Neural crest cell (in vitro differentiated cells): ENCODE data around the gene EVA1C. TPM values are rescaled to one million over a fixed set of nuclear protein-coding genes. Genes with fewer than 3 reads are reported as not detected.
"Not testable (repeated sequence)": the region's sequence is repeated elsewhere in the genome, so short reads cannot be mapped to it uniquely, and the experiment has no call there.

Experiments used
- DNase-seq: peaks from one replicate; pipeline ENCODE4 v3.0.0; 2021; ENCODE audit warnings: low read depth, mixed read lengths, low spot score
- H3K27ac Mint-ChIP-seq: one replicate; pipeline ENCODE4 v1.8.0; 2021; ENCODE audit warnings: mild to moderate bottlenecking, mixed read lengths; ENCODE audit not compliant: unreplicated experiment
- H3K27me3 Mint-ChIP-seq: 2 replicates; pipeline ENCODE4 v1.8.0; 2021; ENCODE audit warnings: low read depth, mild to moderate bottlenecking, mixed read lengths
- H3K36me3 Mint-ChIP-seq: 2 replicates; pipeline ENCODE4 v1.8.0; 2021; ENCODE audit warnings: low read depth, mild to moderate bottlenecking, mixed read lengths
- H3K4me1 Mint-ChIP-seq: 2 replicates; pipeline ENCODE4 v1.8.0; 2021; ENCODE audit warnings: mixed read lengths
- H3K4me3 Mint-ChIP-seq: one replicate; pipeline ENCODE4 v1.8.0; 2021; ENCODE audit warnings: mild to moderate bottlenecking, mixed read lengths
- H3K9me3 Mint-ChIP-seq: 2 replicates; pipeline ENCODE4 v1.8.0; 2021; ENCODE audit warnings: mixed read lengths
- total RNA-seq: library from RNA; stranded (reverse); gene quantifications from 2 replicates; pipeline ENCODE4 v1.2.1, GENCODE V29; 2021
- TF ChIP-seq, protein P1 (sequence below): fragments of 200-600 bp; sonication (generic); conservative IDR thresholded peaks from 2 replicates; pipeline ENCODE4 v1.5.0; 2021; ENCODE audit warnings: antibody characterized with exemption, mild to moderate bottlenecking

Gene EVA1C
- total RNA-seq, 1 donor from 2014 or later: not detected

DNA sequence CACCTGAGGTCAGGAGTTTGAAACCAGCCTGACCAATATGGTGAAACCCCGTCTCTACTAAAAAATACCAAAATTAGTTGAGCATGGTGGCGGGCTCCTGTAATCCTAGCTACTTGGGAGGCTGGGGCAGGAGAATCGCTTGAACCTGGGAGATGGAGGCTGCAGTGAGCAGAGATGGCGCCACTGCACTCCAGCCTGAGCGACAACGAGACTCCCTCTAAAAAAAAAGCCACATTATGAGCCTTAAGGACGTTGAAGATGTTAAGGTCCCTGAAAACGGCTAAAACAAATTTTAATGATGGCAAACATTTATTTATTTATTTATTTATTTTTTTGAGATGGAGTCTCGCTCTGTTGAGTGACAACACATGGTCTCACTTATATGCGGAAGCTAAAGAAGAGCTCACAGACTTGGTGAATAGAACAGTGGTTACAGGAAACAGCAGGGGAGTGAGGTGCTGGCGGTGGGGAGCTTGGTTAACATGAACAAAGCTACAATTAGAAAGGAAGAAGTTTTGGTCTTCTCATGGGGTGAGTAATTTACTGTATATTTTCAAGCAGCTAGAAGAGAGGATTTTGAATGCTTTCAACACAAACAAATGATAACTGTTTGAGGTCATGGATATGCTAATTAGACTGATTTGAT lies 125.8 kb downstream of the EVA1C start:
- no peaks in the 10 kb centered on the region for H3K9me3 Mint-ChIP-seq
- no peak overlapping the region for H3K4me3 Mint-ChIP-seq
- DNase-seq: no peak
- H3K27me3 Mint-ChIP-seq: peaks cover 2% of the 10 kb centered on the region
- no peaks in the 10 kb centered on the region for H3K36me3 Mint-ChIP-seq
- H3K27ac Mint-ChIP-seq: no peak overlapping the region
- TF ChIP-seq, protein P1, sequence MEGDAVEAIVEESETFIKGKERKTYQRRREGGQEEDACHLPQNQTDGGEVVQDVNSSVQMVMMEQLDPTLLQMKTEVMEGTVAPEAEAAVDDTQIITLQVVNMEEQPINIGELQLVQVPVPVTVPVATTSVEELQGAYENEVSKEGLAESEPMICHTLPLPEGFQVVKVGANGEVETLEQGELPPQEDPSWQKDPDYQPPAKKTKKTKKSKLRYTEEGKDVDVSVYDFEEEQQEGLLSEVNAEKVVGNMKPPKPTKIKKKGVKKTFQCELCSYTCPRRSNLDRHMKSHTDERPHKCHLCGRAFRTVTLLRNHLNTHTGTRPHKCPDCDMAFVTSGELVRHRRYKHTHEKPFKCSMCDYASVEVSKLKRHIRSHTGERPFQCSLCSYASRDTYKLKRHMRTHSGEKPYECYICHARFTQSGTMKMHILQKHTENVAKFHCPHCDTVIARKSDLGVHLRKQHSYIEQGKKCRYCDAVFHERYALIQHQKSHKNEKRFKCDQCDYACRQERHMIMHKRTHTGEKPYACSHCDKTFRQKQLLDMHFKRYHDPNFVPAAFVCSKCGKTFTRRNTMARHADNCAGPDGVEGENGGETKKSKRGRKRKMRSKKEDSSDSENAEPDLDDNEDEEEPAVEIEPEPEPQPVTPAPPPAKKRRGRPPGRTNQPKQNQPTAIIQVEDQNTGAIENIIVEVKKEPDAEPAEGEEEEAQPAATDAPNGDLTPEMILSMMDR: no peak
- peaks cover 4% of the 10 kb centered on the region for H3K4me1 Mint-ChIP-seq

DNA sequence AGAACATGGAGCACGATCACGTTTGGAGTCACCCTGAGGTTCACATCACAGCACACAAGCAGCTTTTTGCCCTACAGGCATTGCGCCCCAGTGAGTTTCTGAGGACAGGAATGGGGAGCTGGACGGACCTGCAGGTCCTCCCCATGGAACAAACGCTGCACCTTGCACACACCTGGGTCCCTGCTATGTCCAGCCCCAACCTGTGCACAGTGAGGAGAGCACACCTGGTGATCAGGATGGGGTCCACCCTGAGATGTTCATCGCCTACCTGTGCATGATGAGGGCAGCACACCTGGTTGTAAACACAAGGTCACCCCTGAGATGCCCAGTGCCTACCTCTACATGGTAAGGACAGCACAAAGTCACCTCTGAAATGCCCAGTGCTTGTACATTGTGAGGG lies 126.9 kb downstream of the EVA1C start:
- H3K27me3 Mint-ChIP-seq: peaks cover 2% of the 10 kb centered on the region
- TF ChIP-seq, protein P1: no peak
- peaks cover 4% of the 10 kb centered on the region for H3K4me1 Mint-ChIP-seq
- H3K36me3 Mint-ChIP-seq: no peaks in the 10 kb centered on the region
- no peak for DNase-seq
- H3K27ac Mint-ChIP-seq: no peak overlapping the region
- H3K4me3 Mint-ChIP-seq: no peak overlapping the region
- no peaks in the 10 kb centered on the region for H3K9me3 Mint-ChIP-seq

GRCh38 chr21:32543056-32543455 lies 130.6 kb downstream of the EVA1C start:
- not testable (repeated sequence) for H3K27me3 Mint-ChIP-seq, H3K4me3 Mint-ChIP-seq, H3K9me3 Mint-ChIP-seq, H3K27ac Mint-ChIP-seq, DNase-seq, H3K4me1 Mint-ChIP-seq, H3K36me3 Mint-ChIP-seq

DNA sequence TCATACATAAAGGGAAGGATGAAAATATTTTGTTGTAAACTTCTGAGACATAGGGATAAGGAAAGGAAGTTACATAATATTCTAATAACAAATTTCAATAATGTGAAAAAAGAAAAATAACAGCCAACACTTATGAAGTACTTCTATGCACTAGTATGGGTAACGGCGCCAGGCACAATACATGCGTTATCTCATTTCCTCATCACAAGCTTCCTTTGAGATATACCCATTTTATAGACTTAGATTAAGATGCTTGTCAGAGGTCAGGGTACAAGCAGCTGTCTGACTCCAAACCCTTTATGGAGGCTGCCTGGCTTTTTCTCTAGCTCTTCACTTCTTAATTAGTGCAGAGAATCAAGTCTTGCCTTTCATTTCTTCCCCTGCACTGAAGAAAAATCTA lies 131.5 kb downstream of the EVA1C start:
- no peaks in the 10 kb centered on the region for H3K4me1 Mint-ChIP-seq

GRCh38 chr21:32544697-32545096 lies 132.2 kb downstream of the EVA1C start:
- Mint-ChIP-seq H3K4me1 (peaks cover 2% of the 10 kb centered on the region), H3K27me3 (no peaks in the 10 kb centered on the region), H3K27ac (no peak overlapping the region), H3K9me3 (no peaks in the 10 kb centered on the region), H3K4me3 (no peak overlapping the region), H3K36me3 (no peaks in the 10 kb centered on the region)
- DNase-seq: no peak
- TF ChIP-seq, protein P1: no peak

More for the DNA sequence above, 131.5 kb downstream of the EVA1C start:
- Mint-ChIP-seq H3K9me3 (no peaks in the 10 kb centered on the region), H3K27ac (no peak overlapping the region), H3K27me3 (no peaks in the 10 kb centered on the region), H3K36me3 (no peaks in the 10 kb centered on the region), H3K4me3 (no peak overlapping the region)
- TF ChIP-seq, protein P1: no peak
- no peak for DNase-seq

- H3K9me3 Mint-ChIP-seq: no peaks in the 10 kb centered on the region
- H3K36me3 Mint-ChIP-seq: no peaks in the 10 kb centered on the region
- no peak for DNase-seq
- TF ChIP-seq, protein P1: no peak
- no peaks in the 10 kb centered on the region for H3K27me3 Mint-ChIP-seq
- no peak overlapping the region for H3K27ac Mint-ChIP-seq
- no peak overlapping the region for H3K4me3 Mint-ChIP-seq
- peaks cover 13% of the 10 kb centered on the region for H3K4me1 Mint-ChIP-seq
Observed at GRCh38 chr21:32545948-32546441, 133.5 kb downstream of the EVA1C start.
